MCF 10A (cell line): ENCODE results near the gene HIGD2B. TPM values are rescaled to one million over a fixed set of nuclear protein-coding genes. Genes with fewer than 3 reads are reported as not detected.
"Not testable (repeated sequence)": the region's sequence is repeated elsewhere in the genome, so short reads cannot be mapped to it uniquely, and the experiment has no call there.

Experiments used
- BruUV-seq: library from RNA; stranded (reverse); fragments of 400-500 nt; replicated peaks from 2 replicates; lab custom pipeline; 2021; lab: Mats Ljungman, UMichigan
- CTCF ChIA-PET: fragments of 300-600 bp; sonication (Branson Sonifier 250); formaldehyde crosslinking; extraction: SDS; loops from one replicate; lab custom pipeline; 2021; ENCODE audit warnings: antibody characterized with exemption, inconsistent platforms; lab: Yijun Ruan, JAX
- POLR2A ChIA-PET: fragments of 300-600, 350-650 bp; sonication (Branson Sonifier 250); formaldehyde crosslinking; extraction: SDS; loops from one replicate; lab custom pipeline; 2020; ENCODE audit warnings: antibody characterized with exemption, inconsistent platforms; lab: Yijun Ruan, JAX
- DNase-seq: peaks from one replicate; pipeline ENCODE4 v3.0.0-alpha.2; 2018; ENCODE audit not compliant: unreplicated experiment
- H3K27ac Mint-ChIP-seq: one replicate; pipeline ENCODE4 v1.8.0; 2022; ENCODE audit warnings: mild to moderate bottlenecking, low read depth, mixed read lengths; ENCODE audit not compliant: unreplicated experiment
- H3K27me3 Mint-ChIP-seq: one replicate; pipeline ENCODE4 v1.8.0; 2022; ENCODE audit warnings: mixed read lengths; ENCODE audit not compliant: insufficient read depth, unreplicated experiment
- H3K36me3 Mint-ChIP-seq: one replicate; pipeline ENCODE4 v1.8.0; 2022; ENCODE audit warnings: mild to moderate bottlenecking, moderate library complexity, mixed read lengths; ENCODE audit not compliant: insufficient read depth, unreplicated experiment
- H3K4me1 Mint-ChIP-seq: one replicate; pipeline ENCODE4 v1.8.0; 2022; ENCODE audit warnings: mixed read lengths; ENCODE audit not compliant: insufficient read depth, unreplicated experiment
- H3K4me3 Mint-ChIP-seq: one replicate; pipeline ENCODE4 v1.8.0; 2022; ENCODE audit warnings: mild to moderate bottlenecking, moderate library complexity, mixed read lengths; ENCODE audit not compliant: unreplicated experiment
- H3K9me3 Mint-ChIP-seq: one replicate; pipeline ENCODE4 v1.8.0; 2022; ENCODE audit warnings: mixed read lengths; ENCODE audit not compliant: unreplicated experiment
- CTCF ChIP-seq: fragments of 200-600 bp; IDR thresholded peaks from one replicate; pipeline ENCODE4 v1.8.0; 2022; ENCODE audit warnings: antibody characterized with exemption, mild to moderate bottlenecking; ENCODE audit not compliant: unreplicated experiment
- intact Hi-C: fragments of 100-400 bp; cut with micrococcal nuclease; formaldehyde crosslinking; loops from 2 replicates; pipeline ENCODE4 v1.14.1; 2022
- total RNA-seq: library from RNA; stranded (reverse); gene quantifications from 2 replicates; pipeline ENCODE4 v1.2.3, GENCODE V29; 2022

Gene HIGD2B
- total RNA-seq, 1 experiment from 2014 or later, result not detected

GRCh38 chr15:72670656-72671352 is 15.2 kb downstream of the HIGD2B start:
- peak; percentile 59 for TF ChIP-seq CTCF
- H3K36me3 Mint-ChIP-seq, intact Hi-C loops, H3K4me1 Mint-ChIP-seq, H3K27ac Mint-ChIP-seq, H3K9me3 Mint-ChIP-seq, BruUV-seq: not testable (repeated sequence)
- Mint-ChIP-seq H3K27me3 (peaks cover 12% of the 10 kb centered on the region), H3K4me3 (peak overlapping the region; percentile 71)
- ChIA-PET POLR2A (interaction anchor here (0.7 to 1.9 kb wide), 4 partner anchors 14 to 76 kb away, joined by 3 to 6 read pairs (median 4); partner anchors contain the start of genes BBS4 and HIGD2B), CTCF (interaction anchor here (0.6 to 1.5 kb wide), 11 partner anchors 13 to 1301 kb away, joined by 3 to 8 read pairs (median 4); no protein-coding TSS in a partner anchor)
- DNase-seq, result peak; percentile 80

GRCh38 chr15:72669803-72670202 is 16.2 kb downstream of the HIGD2B start:
- H3K4me3 Mint-ChIP-seq, H3K27me3 Mint-ChIP-seq, DNase-seq, H3K4me1 Mint-ChIP-seq, H3K36me3 Mint-ChIP-seq, POLR2A ChIA-PET, intact Hi-C loops, CTCF ChIA-PET, H3K27ac Mint-ChIP-seq, H3K9me3 Mint-ChIP-seq, BruUV-seq: not testable (repeated sequence)

- H3K4me1 Mint-ChIP-seq, H3K27me3 Mint-ChIP-seq, BruUV-seq, H3K4me3 Mint-ChIP-seq, CTCF ChIA-PET, H3K36me3 Mint-ChIP-seq, intact Hi-C loops, H3K9me3 Mint-ChIP-seq, POLR2A ChIA-PET, H3K27ac Mint-ChIP-seq, DNase-seq: not testable (repeated sequence)
Observed at GRCh38 chr15:72665706-72666105, 20.3 kb downstream of the HIGD2B start.

GRCh38 chr15:72663931-72664330 is 22.1 kb downstream of the HIGD2B start:
- H3K4me1 Mint-ChIP-seq, H3K4me3 Mint-ChIP-seq, DNase-seq, H3K36me3 Mint-ChIP-seq, intact Hi-C loops, BruUV-seq, H3K27ac Mint-ChIP-seq, CTCF ChIA-PET, H3K27me3 Mint-ChIP-seq, H3K9me3 Mint-ChIP-seq, POLR2A ChIA-PET: not testable (repeated sequence)

GRCh38 chr15:72661081-72661480 is 24.9 kb downstream of the HIGD2B start:
- DNase-seq, H3K36me3 Mint-ChIP-seq, H3K27ac Mint-ChIP-seq, H3K4me3 Mint-ChIP-seq, intact Hi-C loops, H3K9me3 Mint-ChIP-seq, CTCF ChIA-PET, POLR2A ChIA-PET, H3K4me1 Mint-ChIP-seq, BruUV-seq, H3K27me3 Mint-ChIP-seq: not testable (repeated sequence)

- CTCF ChIA-PET, H3K36me3 Mint-ChIP-seq, H3K4me1 Mint-ChIP-seq, intact Hi-C loops, H3K27ac Mint-ChIP-seq, BruUV-seq, DNase-seq, H3K4me3 Mint-ChIP-seq, POLR2A ChIA-PET, H3K27me3 Mint-ChIP-seq, H3K9me3 Mint-ChIP-seq: not testable (repeated sequence)
Observed at GRCh38 chr15:72656014-72656413, 30.0 kb downstream of the HIGD2B start.

- POLR2A ChIA-PET, DNase-seq, H3K27ac Mint-ChIP-seq, H3K4me3 Mint-ChIP-seq, CTCF ChIA-PET, H3K36me3 Mint-ChIP-seq, BruUV-seq, intact Hi-C loops, H3K9me3 Mint-ChIP-seq, H3K27me3 Mint-ChIP-seq, H3K4me1 Mint-ChIP-seq: not testable (repeated sequence)
Observed at GRCh38 chr15:72654397-72654796, 31.6 kb downstream of the HIGD2B start, which contains the start of gene GOLGA6B. GOLGA6B (plus strand) TSS chr15:72654697; CDS start chr15:72654738, 41 bp downstream.

GRCh38 chr15:72648631-72649253 is 37.2 kb downstream of the HIGD2B start:
- POLR2A ChIA-PET, H3K36me3 Mint-ChIP-seq, H3K9me3 Mint-ChIP-seq, BruUV-seq, CTCF ChIA-PET, H3K4me3 Mint-ChIP-seq, H3K27ac Mint-ChIP-seq, intact Hi-C loops, H3K27me3 Mint-ChIP-seq, DNase-seq, H3K4me1 Mint-ChIP-seq: not testable (repeated sequence)
